Ramos (cell line): ENCODE data around the gene JMJD6.
"Not testable (repeated sequence)": the region's sequence is repeated elsewhere in the genome, so short reads cannot be mapped to it uniquely, and the experiment has no call there.

Experiments
- in situ Hi-C: fragments of 300-500 bp; cut with MboI; formaldehyde crosslinking; loops from one replicate; pipeline ENCODE4 v1.14.3; 2022; ENCODE audit warnings: low sequenced_read_pairs; ENCODE audit not compliant: unreplicated experiment

The JMJD6 gene

GRCh38 chr17:76737082-76737675 is 10.8 kb upstream of the JMJD6 start, which contains the start of gene SRSF2:
TSS of gene SRSF2 (minus strand) at chr17:76737331. CDS start at chr17:76737160, 171 bp downstream.
- in situ Hi-C loops = no loop called here

DNA sequence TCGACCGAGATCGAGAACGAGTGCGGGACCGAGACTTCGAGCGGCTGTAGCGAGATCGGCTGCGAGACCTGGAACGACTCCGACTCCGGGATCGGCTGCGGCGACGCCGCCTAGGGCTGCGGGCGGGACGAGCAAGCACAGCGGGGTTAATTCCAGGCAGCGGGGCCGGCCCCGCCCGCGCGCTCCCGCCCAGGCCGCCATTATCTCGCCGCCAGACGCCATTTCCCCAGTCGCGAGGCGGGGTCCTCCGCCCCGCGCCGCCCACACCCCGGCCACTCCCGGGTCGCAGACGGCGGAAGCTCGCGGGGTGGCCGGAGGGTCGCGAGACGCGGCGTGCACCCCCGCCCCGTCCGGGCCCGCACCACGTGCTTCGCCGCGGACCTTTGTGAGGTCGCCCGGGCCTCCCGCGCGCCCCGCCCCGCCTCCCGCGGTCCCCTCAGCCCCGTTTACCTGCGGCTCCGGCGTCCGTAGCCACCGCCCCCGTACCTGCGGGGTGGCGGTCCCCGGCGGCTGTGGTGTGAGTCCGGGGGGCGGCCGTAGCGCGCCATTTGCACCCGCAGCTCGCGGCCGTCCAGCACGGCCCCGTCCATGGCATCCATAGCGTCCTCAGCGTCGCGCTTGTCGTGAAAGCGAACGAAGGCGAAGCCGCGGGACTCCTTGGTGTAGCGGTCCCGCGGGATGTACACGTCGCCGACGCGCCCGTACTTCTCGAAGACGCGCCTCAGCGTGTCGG is 10.1 kb upstream of the JMJD6 start:
- in situ Hi-C loops = no loop called here

- in situ Hi-C loops = no loop called here
Measured at GRCh38 chr17:76735586-76736348, 9.4 kb upstream of the JMJD6 start.

- in situ Hi-C loops = no loop called here
Measured at GRCh38 chr17:76735006-76735405, 8.6 kb upstream of the JMJD6 start.

GRCh38 chr17:76734080-76734840 is 7.9 kb upstream of the JMJD6 start:
- in situ Hi-C loops = no loop called here

DNA sequence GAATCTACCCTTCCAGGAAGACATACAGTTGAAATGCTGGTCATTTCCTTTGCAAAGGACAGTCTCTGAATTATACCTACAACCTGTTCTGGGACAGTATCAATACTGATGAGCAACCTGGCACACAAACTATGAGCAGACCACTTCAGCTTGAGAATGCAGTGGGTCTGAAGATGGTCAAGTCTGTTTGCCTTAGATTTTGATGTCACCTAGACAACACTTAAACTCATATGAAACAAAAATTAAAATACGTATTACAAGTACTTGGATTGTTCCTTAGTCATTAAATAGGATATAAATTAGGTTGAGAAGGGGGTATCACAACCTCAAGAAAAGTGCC is 7.2 kb upstream of the JMJD6 start:
- in situ Hi-C loops = no loop called here

- in situ Hi-C loops = no loop called here
Measured at GRCh38 chr17:76732734-76733617, 6.6 kb upstream of the JMJD6 start.

- in situ Hi-C loops = not testable (repeated sequence)
Measured at GRCh38 chr17:76731800-76732733, 5.7 kb upstream of the JMJD6 start.

- in situ Hi-C loops = no loop called here
Measured at GRCh38 chr17:76727745-76728456, 1.5 kb upstream of the JMJD6 start.

- in situ Hi-C loops = no loop called here
Measured at GRCh38 chr17:76726776-76727718, 641 bp upstream of the JMJD6 start, which contains the start of gene METTL23. TSS of gene METTL23 (plus strand) at chr17:76726839. CDS start at chr17:76729711, 2,872 bp downstream.

- in situ Hi-C loops = no loop called here
Measured at GRCh38 chr17:76725580-76726230, 701 bp downstream of the JMJD6 start.

DNA sequence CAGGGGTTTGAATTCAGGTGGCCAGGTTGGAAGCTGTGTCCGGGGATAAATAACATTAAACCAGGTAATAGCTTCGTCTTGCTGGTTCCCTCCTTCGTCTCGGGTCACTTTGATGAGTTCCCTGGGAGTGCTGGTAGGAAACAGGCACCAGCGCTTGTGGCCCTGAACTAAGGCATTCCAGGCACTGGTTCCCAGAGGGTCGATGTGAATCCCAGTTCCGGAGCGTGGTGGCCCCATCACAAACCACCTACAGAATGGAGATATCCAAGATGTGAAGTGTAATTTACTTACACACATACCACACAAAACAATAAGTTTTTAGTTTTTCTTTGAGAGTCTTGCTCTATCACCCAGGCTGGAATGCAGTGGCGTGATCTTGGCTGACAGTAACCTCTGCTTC is 2.6 kb downstream of the JMJD6 start:
- in situ Hi-C loops = no loop called here

DNA sequence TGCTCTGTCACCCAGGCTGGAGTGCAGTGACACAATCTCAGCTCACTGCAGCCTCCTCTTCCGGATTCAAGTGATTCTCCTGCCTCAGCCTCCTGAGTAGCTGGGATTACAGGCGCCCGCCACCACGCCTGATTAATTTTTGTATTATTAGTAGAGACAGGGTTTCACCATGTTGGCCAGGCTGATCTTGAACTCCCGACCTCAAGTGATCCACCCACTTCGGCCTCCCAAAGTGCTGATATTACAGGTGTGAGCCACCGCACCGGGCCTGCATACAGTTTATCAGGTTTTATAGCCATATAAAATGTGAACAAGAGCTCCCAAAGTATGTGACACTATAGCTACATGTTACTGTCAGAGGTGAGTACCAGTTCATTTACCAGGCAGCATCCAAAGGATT is 3.4 kb downstream of the JMJD6 start:
- in situ Hi-C loops = not testable (repeated sequence)

DNA sequence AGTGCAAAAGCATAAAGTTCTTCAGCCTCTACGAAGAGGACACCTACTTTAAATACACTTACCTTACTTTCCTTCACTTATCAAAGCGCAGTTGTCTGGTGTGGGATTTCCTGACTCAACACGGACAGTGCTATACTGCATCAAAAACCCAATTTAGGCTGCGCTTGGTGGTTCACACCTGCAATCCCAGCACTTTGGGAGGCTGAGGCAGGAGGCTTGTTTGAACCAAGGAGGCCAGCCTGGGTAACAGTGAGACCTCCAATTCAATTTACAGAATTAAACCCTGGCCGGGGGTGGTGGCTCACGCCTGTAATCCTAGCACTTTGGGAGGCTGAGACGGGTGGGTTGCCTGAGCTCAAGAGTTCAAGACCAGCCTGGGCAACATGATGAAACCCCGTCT is 4.1 kb downstream of the JMJD6 start:
- in situ Hi-C loops = no loop called here

DNA sequence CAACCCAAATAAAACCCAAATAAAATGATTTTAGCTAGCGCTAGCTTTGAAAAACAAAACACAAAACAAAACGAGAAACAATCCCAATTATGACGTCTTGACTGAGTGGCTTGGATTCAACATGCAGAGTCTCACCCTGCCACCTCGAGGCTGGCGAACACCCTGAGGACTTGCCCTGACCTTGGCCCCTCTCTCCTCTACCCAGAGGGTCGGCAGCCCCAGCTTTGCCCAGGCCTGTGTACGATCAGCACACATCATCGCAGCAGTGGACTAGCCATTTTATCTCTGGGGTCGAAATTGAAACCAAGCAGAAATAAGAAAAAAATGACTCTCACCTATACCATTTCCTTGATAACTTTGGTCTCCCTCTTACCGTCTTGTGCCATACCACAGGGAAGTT is 4.9 kb downstream of the JMJD6 start:
- in situ Hi-C loops = no loop called here

- in situ Hi-C loops = no loop called here
Measured at GRCh38 chr17:76720941-76721340, 5.5 kb downstream of the JMJD6 start.
